ENCODE measurements around the gene TTLL13.

DNA sequence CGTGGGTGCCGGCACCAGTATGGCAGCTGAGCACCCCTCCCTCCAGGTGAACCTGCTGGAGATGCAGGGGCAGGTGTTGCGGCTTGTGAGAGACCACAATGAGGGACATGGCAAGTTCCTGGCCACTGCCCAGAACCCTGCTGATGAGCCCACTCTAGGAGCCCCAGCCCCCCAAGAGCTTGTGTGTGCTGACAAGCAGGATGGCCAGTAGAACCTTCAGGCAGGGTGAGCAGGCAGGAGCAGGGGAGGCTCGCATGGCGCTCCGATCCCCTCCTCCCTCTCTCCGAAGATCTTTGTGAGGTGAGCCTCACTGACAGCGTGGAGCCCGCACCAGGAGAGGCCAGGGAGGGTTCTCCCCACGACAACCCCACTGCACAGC, 45.9 kb downstream of the TTLL13 start:
- TF ChIP-seq, protein P1, sequence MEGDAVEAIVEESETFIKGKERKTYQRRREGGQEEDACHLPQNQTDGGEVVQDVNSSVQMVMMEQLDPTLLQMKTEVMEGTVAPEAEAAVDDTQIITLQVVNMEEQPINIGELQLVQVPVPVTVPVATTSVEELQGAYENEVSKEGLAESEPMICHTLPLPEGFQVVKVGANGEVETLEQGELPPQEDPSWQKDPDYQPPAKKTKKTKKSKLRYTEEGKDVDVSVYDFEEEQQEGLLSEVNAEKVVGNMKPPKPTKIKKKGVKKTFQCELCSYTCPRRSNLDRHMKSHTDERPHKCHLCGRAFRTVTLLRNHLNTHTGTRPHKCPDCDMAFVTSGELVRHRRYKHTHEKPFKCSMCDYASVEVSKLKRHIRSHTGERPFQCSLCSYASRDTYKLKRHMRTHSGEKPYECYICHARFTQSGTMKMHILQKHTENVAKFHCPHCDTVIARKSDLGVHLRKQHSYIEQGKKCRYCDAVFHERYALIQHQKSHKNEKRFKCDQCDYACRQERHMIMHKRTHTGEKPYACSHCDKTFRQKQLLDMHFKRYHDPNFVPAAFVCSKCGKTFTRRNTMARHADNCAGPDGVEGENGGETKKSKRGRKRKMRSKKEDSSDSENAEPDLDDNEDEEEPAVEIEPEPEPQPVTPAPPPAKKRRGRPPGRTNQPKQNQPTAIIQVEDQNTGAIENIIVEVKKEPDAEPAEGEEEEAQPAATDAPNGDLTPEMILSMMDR (IDR thresholded peaks at IDR 0.05): no peak
- TF ChIP-seq POLR2A (IDR thresholded peaks at IDR 0.05): peak in 1 of 3 donors; percentile 11

All from body of pancreas (tissue), 4 donors.